HG03378 (cell line): ENCODE data around the gene ALLC.
"Not testable (repeated sequence)": the region's sequence is repeated elsewhere in the genome, so short reads cannot be mapped to it uniquely, and the experiment has no call there.

ENCODE experiments used
- ATAC-seq: cut with Tn5 transposase; IDR thresholded peaks from one replicate; pipeline ENCODE4 v1.9.1; 2021; ENCODE audit warnings: mild to moderate bottlenecking, moderate library complexity; ENCODE audit not compliant: unreplicated experiment

ALLC gene

DNA sequence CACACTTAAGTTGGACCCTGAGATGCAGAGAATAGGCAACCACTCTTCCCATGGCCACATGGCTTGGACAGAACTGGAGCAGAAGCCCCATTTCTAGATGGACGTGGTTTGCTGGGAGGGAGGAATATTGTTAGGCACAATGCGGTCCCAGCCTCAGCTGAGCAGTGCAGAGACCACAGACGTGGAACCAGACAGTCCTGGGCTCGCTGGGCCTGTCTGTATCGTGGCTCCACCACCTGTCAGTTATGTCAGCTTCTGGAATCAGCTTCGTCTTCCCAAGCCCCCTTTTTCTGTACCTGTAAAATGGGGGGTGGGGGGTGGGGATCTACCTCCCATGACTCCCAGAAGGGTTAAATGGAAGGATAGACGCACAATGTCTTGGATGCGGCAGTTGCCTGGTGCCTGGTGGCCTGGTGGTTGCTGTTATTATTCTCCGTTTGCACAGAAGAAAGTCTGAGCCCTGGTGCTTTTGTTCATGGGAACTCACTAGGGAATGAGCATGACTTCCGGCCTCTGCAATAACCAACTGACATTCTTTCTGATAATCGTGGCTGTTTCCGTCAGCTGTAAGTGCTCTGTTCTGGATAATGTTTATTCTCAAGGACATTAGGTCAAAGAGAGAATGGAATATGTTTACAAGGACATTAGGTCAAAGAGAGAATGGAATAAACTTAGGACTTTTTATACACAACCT lies 31.7 kb upstream of the ALLC start:
- no peak for ATAC-seq

GRCh38 chr2:3626812-3627499 lies 31.0 kb upstream of the ALLC start:
- ATAC-seq: no peak

- no peak for ATAC-seq
Observed at GRCh38 chr2:3627500-3628100, 30.4 kb upstream of the ALLC start.

DNA sequence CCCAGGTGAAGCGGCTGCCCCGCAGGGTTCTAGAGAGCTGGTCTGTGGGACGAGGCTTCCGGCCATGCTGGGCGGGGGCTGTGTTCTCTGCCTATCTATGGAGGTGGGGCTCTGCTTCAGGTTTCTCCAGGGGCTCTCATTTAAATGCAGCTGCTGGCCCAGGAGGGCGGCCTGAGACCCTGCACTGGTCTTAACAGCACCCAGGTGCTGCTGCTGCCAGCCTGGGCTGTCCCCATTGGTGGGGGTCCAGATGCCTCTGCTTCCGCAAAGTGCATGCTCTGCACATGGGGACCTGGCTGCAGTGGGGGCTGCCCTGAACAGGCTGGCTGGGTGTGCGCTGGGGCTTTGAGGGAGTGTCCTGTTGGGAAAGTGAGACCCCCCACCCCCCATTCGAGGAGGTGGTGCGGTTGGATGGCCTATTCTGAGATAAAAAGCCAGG lies 29.7 kb upstream of the ALLC start:
- ATAC-seq: no peak

GRCh38 chr2:3628800-3629199 lies 29.2 kb upstream of the ALLC start:
- ATAC-seq: no peak

- ATAC-seq: no peak
Observed at GRCh38 chr2:3630631-3631030, 27.4 kb upstream of the ALLC start.

- ATAC-seq: no peak
Observed at GRCh38 chr2:3631161-3631850, 26.7 kb upstream of the ALLC start.

DNA sequence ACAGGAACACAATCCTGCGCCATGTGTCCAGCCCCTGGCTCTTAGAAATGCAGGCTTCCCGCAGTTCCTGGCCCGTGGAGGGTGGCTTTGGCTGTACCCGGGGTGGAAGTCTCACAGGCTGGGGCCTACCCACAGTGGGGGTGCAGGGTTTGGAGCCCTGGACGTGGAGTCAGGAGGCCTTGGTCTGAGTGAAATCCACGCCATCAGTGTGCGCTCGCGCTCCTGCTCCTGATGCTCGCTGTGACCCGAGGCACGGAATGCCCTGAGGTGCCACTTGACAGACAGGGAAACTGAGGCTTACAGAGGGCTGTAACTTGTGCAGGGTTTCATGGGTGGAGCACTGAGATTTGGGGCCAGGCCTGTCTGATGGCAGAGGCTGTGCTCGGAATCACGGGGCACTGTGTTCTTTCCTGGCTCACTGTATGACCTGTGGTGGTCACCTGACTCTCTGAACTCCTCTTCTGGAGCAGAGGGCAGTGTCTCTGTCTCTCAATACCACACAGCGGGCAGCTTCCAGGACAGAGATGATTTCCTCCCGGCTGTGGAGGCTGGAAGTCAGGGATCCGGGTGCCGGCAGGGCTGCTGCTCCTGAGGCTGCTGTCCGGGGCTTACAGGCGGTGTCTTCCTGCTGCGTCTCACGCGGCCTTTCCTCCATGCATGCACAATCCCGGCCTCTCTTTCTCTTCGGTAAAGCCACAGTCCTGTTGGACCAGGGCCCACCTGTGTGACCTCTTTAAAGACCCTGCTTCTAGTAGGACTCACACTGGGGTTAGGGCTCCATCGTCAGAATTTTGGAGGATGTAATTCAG lies 25.9 kb upstream of the ALLC start:
- no peak for ATAC-seq

DNA sequence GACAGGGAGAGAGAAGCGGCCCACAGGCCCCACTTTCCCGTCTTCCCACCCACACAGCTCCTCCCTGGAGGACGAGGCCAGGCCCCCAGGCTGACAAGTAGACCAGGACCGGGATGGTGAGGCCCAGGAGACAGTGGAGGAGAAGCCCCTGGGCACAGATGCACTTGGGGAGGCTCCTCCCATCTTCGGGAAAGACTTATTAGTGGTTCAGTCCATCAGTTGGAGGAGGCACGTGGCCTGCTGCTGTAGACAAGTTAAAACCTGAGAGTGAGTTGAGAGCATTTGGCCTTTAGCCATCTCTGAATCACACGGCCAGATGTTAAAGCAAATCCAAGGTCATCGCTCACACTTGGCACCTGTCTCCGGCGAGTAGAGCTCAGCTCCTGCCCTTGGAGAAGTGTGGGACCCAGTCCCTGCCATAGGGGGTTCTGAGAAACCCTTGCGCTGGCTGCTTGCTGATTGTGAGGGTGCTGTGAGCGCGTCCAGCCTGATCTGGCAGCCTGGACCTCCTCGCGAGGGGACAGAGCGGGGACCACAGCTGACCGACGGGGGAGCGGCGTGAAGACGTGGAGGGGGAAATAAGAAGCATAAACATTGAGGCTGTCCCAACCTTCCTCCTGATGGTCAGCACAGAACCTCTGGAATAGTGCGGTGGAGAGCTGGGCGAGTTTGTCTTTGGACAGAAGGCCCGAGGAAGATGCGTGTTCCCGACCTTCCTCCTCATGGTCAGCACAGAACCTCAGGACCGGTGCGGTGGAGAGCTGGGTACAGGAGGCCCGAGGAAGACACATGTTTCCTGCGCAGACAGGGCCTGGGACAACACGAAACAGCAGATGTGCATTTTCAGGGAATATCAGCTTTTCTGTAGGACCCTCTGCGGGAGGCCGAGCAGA lies 24.7 kb upstream of the ALLC start:
- ATAC-seq: no peak

DNA sequence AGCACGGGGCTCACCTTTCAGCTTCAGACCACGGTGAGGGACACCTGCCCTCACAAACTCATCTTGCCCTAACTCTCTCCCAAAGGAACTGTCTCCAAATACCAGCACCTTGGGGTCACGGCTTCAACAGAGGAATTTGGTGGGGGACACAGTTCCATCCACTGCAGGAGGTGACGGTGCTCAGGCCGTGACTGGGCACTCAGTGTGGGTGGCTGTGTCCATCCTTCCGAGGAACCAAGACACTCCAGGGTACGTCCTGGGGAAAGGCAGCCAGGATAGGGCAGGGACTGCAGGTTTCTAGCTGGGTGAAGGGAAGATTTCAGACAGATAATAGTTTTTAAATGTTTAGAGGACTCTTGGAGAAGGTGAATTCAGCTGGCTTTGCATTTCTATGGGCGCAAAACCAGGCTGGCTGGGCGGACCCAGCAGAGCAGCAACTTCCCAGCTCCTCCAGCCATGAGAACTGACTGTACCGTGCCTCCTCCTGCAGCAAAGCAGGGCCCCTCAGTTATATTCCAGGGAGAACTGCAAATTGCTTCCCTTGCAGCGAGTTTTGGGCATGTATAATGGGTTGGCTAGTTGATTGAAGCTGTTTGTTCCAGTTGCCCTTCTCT lies 23.9 kb upstream of the ALLC start:
- no peak for ATAC-seq

DNA sequence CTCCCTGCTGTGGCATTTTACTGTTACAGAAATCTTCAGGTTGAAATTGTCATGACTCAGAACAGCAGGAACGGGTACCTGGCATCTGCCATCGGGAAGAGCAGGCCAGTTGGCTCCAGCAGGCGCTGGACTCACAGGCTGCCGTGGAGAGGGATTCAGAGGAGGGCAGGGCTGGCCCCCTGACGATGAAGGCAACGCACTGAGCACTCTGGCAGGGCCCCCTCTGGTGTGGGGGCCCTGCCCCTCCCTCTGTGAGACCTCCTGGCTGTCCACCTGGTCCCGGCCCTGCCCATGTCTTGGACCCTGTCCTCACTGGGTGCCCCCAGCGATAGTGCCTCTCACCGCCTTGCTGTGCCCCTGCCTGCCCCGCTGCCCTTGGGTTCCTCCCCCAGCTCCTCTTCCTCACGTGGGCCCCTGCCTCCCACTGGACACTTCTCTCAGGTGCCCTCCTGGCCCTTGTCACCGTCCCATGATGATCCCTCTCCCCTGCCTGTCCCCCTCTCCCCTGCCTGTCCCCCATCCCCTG lies 23.3 kb upstream of the ALLC start:
- no peak for ATAC-seq

DNA sequence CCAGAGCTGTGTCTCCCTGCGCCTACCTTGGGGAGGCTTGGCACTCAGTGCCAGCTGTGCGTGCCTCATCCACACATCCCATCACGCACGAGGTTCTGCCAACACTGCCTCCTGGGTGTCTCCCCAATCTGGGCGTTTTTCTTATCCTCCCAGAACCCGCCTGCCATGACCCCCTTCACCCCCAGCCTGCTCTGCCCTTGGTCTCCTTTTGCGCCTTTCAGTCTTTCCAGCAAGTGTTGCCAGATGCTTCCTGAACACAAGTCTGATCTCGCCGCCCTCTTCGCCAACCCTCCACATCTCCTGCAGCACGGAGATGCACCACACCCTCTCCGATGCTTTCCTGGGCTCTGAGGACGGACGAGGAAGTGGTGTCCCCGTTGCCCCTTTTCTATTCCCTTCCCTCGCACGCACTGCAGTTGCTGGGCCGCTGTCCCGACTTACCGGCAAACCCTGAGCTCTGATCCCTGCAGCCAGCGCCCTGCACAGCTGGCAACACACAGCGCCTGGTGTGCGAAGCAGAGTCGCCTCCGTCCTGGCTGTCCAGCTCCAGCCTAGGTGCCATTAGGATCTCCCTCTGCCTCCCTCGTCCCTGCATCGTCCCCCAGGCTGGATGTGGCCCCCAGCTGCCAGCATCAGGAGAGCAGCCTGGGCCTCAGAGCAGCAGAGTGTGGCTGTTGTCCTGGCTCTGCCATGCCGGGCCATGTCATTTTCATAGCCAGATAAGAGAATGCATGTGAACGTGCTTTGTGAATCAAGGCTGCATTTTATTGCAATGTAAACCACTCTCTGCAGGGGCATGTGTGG lies 22.6 kb upstream of the ALLC start:
- ATAC-seq: no peak

- not testable (repeated sequence) for ATAC-seq
Observed at GRCh38 chr2:3635975-3636327, 22.0 kb upstream of the ALLC start.

DNA sequence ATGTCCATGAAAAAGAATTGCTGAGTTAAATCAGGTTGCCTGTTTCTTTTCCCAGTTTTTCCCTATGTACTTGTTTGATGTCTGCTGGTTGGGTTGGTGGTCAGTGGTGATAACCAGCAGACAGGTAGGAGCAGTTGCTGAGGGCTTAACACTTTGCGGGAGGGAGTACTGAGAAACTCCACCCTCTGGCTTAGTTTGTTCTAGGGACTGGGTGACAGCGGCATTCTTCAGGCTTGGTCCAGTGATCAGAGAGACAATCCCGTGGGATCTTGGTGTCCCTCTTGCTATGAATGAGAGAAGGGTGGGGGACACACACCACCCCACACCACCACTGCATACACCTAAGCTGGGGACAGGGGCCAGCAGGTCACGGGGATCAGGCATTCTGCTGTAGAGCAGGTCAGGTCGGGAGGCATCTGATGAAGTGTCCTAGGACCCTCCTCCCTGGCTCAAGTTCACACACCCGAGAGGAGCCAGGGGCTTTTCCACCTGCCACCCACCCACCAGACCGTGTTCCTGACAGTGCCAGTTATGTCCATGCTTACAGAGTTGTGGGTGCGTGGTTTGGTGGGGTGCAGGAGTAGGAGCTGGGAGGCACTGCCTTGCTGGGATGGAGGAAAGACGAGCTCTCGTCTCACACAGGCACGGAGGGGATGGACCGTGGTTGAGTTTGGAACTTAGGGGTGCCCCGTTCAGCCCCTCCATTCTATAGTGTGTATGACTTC lies 21.3 kb upstream of the ALLC start:
- no peak for ATAC-seq

- no peak for ATAC-seq
Observed at GRCh38 chr2:3637311-3637675, 20.7 kb upstream of the ALLC start.

GRCh38 chr2:3637692-3638455 lies 20.1 kb upstream of the ALLC start:
- ATAC-seq: no peak

- no peak for ATAC-seq
Observed at GRCh38 chr2:3638456-3638810, 19.6 kb upstream of the ALLC start.
